SK-N-SH (cell line): ENCODE data around the gene UBQLN3.

ENCODE experiments used
- EP300 ChIP-seq, 2 experiments: IDR thresholded peaks; 2 replicates each; pipeline versions ENCODE4 v1.4.0 to v1.6.1; 2012; ENCODE audit warnings: borderline replicate concordance in 1 of 2, low read depth in 1 of 2, low read length in 1 of 2
- FOXM1 ChIP-seq: IDR thresholded peaks from 2 replicates; pipeline ENCODE4 v1.4.0; 2012; ENCODE audit warnings: low read depth, mild to moderate bottlenecking
- GATA2 ChIP-seq: sonication (generic); formaldehyde crosslinking; IDR thresholded peaks from 2 replicates; pipeline ENCODE4 v1.5.0; 2020; ENCODE audit warnings: mild to moderate bottlenecking, missing genetic modification reagents
- NRF1 ChIP-seq: IDR thresholded peaks from 2 replicates; pipeline ENCODE4 v1.6.1; 2012; ENCODE audit warnings: low read depth, mild to moderate bottlenecking, low read length
- POLR2AphosphoS5 ChIP-seq: IDR thresholded peaks from 2 replicates; pipeline ENCODE4 v1.6.1; 2012; ENCODE audit warnings: low read depth, low read length
- SIN3A ChIP-seq: IDR thresholded peaks from 2 replicates; pipeline ENCODE4 v1.6.1; 2012; ENCODE audit warnings: low read depth, mild to moderate bottlenecking, low read length, moderate library complexity, borderline replicate concordance
- TF ChIP-seq, protein P1 (sequence below): fragments of 200-600 bp; sonication (generic); IDR thresholded peaks from 2 replicates; pipeline ENCODE4 v1.6.1; 2017; ENCODE audit warnings: antibody characterized with exemption, mild to moderate bottlenecking, moderate library complexity
- TF ChIP-seq, protein P2 (sequence below): IDR thresholded peaks from 2 replicates; pipeline ENCODE4 v1.4.0; 2012; ENCODE audit warnings: low read depth, borderline replicate concordance
- TF ChIP-seq, protein P3 (sequence below): fragments of 150-350 bp; IDR thresholded peaks from 2 replicates; pipeline ENCODE4 v1.6.1; 2016; ENCODE audit warnings: mild to moderate bottlenecking, low read depth, low read length
- TF ChIP-seq, protein P4 (sequence below): IDR thresholded peaks from 2 replicates; pipeline ENCODE4; 2012

GRCh38 chr11:5522308-5522707 is 12.6 kb upstream of the UBQLN3 start:
- TF ChIP-seq SIN3A = no peak
- TF ChIP-seq, protein P1, sequence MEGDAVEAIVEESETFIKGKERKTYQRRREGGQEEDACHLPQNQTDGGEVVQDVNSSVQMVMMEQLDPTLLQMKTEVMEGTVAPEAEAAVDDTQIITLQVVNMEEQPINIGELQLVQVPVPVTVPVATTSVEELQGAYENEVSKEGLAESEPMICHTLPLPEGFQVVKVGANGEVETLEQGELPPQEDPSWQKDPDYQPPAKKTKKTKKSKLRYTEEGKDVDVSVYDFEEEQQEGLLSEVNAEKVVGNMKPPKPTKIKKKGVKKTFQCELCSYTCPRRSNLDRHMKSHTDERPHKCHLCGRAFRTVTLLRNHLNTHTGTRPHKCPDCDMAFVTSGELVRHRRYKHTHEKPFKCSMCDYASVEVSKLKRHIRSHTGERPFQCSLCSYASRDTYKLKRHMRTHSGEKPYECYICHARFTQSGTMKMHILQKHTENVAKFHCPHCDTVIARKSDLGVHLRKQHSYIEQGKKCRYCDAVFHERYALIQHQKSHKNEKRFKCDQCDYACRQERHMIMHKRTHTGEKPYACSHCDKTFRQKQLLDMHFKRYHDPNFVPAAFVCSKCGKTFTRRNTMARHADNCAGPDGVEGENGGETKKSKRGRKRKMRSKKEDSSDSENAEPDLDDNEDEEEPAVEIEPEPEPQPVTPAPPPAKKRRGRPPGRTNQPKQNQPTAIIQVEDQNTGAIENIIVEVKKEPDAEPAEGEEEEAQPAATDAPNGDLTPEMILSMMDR = no peak
- no peak for TF ChIP-seq EP300 (IDR thresholded peaks at IDR 0.05; ENCODE audit: borderline replicate concordance in 1 of 2, low read depth in 1 of 2, low read length in 1 of 2)
- TF ChIP-seq NRF1 = no peak
- TF ChIP-seq GATA2 (CRISPR knock-in tag) = no peak
- no peak for TF ChIP-seq POLR2AphosphoS5
- no peak for TF ChIP-seq FOXM1
- TF ChIP-seq, protein P2, sequence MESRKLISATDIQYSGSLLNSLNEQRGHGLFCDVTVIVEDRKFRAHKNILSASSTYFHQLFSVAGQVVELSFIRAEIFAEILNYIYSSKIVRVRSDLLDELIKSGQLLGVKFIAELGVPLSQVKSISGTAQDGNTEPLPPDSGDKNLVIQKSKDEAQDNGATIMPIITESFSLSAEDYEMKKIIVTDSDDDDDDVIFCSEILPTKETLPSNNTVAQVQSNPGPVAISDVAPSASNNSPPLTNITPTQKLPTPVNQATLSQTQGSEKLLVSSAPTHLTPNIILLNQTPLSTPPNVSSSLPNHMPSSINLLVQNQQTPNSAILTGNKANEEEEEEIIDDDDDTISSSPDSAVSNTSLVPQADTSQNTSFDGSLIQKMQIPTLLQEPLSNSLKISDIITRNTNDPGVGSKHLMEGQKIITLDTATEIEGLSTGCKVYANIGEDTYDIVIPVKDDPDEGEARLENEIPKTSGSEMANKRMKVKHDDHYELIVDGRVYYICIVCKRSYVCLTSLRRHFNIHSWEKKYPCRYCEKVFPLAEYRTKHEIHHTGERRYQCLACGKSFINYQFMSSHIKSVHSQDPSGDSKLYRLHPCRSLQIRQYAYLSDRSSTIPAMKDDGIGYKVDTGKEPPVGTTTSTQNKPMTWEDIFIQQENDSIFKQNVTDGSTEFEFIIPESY = no peak
- TF ChIP-seq, protein P3, sequence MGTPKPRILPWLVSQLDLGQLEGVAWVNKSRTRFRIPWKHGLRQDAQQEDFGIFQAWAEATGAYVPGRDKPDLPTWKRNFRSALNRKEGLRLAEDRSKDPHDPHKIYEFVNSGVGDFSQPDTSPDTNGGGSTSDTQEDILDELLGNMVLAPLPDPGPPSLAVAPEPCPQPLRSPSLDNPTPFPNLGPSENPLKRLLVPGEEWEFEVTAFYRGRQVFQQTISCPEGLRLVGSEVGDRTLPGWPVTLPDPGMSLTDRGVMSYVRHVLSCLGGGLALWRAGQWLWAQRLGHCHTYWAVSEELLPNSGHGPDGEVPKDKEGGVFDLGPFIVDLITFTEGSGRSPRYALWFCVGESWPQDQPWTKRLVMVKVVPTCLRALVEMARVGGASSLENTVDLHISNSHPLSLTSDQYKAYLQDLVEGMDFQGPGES = no peak
- TF ChIP-seq, protein P4, sequence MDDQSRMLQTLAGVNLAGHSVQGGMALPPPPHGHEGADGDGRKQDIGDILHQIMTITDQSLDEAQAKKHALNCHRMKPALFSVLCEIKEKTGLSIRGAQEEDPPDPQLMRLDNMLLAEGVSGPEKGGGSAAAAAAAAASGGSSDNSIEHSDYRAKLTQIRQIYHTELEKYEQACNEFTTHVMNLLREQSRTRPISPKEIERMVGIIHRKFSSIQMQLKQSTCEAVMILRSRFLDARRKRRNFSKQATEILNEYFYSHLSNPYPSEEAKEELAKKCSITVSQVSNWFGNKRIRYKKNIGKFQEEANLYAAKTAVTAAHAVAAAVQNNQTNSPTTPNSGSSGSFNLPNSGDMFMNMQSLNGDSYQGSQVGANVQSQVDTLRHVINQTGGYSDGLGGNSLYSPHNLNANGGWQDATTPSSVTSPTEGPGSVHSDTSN = no peak
